ENCODE results near the gene OR10G3.
"Not testable (repeated sequence)": the region's sequence is repeated elsewhere in the genome, so short reads cannot be mapped to it uniquely, and the experiment has no call there.

Gene OR10G3, protein sequence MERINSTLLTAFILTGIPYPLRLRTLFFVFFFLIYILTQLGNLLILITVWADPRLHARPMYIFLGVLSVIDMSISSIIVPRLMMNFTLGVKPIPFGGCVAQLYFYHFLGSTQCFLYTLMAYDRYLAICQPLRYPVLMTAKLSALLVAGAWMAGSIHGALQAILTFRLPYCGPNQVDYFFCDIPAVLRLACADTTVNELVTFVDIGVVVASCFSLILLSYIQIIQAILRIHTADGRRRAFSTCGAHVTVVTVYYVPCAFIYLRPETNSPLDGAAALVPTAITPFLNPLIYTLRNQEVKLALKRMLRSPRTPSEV

DNA sequence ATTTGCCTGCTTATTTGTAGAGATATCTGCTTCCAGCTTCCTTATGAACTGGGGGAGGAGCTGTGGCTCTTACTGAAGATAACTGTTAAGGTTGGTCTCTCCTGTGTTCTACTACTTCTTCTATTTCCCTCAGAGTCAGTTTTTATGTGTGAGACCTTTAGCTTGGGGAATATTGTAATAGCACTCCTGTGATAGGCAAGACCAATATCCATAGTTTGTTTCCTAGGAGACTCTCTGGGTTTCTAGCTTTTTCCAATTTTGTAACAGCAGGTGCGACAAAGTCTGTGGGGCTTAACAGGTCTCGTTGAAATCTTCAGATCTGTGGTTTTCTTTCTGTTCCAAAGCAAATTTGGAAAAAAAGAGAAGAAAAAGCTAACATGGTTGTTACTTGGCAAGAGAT is at the start of gene OR10G3:
OR10G3 (minus strand) TSS at position 101 of the 400 bp plus-strand sequence. CDS start 9,332 bp downstream, outside the sequence.
- DNase-seq, result no peak

DNA sequence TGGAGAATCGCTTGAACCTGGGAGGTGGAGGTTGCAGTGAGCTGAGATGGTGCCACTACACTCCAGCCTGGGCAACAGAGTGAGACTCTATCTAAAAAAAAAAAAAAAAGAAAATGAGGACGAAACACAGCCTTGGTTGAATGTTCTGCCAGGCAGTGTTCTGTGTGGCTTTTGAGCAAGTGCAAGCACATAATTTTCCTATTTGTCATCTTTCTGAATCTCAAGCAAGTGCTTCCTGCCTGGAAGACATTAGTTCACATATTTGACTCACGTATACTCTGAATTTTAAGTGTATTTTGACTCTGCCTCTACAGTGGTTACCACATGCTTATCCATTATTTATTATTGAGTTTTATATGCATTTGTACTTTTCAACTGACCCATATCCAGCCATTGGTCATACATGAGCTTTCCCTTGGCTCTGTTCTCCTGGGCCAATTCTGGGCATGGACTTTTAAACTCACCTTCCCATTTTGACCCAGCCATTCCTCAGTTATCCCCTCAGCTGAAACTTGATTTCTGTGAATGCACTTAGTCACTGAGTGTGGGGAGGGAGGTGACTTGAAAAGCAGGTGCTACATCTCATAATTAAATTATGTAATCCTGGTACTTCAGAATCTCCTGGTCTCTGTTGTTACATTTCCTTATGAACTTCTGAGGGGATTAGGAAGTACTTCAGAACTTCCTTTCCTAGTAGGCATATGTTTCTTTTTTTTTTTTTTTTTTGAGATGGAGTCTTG is 46.8 kb upstream of the OR10G3 start:
- DNase-seq, result no peak

DNA sequence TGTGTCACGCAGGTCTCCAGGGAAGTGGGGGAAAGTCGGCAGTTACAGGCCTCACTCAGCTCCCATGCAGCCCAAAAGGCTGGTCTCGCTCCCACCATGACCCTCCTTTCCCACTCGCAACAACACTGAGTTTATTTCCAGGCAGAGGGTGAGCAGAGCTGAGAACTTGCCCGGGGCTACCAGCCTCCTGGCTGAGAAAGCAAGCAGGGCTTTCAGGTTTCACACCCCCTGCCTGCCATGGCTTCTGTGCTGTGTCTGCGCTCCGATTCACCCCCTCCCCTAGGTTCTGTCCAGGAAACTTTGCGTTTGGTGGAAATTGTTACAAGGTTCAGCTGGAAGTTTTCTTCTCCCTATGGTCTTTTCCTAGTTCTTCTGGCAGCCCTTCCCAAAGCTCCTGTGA is 37.7 kb upstream of the OR10G3 start:
- DNase-seq, result no peak

DNA sequence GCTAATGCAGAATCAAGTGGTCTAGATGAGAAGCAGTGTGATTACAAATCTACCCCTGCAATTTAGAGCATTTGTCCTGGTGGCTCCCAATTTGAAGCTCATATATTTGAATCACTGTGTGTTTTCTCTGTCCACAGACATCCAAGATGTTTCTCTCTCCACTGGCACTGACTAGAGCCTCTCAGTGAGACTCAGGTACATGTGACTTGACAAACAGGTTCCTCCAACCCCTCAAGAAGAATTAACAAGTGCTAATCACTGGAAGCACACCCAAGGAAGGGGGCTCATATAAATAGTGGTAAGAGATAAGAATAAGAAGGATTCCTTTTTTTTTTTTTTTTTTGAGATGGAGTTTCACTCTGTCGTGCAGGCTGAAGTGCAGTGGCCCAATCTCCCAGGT is 34.4 kb upstream of the OR10G3 start:
- no peak for DNase-seq

DNA sequence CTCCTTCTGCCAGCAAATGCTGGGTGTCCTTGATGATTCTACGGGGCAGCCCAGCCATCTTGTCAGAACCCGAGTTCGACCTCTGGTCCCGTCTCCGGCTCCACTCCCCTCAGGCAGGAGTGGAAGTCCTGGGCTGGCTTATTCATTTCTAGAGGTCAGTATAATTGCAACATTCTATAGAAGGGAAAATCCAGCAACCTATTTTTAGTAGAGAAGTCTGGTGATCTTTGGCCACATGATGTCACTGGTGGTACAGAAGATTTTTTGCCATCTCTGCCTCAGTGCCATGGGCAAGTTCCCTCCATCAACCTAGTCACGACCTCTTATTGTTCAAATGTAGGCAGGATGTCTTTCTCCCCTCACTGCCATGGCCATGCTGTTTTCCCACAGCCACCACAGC is 32.4 kb upstream of the OR10G3 start:
- no peak for DNase-seq

DNA sequence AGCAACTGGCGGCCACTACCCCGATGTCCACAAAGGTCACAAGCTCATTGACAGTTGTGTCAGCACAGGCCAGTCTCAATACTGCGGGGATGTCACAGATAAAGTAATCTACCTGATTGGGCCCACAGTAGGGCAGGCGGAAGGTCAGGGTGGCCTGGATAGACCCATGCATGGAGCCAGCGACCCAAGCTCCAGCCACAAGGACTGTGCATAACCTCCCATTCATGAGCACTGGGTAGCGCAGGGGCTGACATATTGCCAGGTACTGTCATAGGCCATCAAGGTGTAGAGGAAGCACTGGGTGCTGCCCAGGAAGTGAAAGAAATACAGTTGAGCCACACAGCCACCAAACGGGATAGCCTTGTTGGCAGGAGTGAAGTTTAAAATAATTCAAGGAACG is 22.3 kb upstream of the OR10G3 start:
- DNase-seq, result not testable (repeated sequence)

DNA sequence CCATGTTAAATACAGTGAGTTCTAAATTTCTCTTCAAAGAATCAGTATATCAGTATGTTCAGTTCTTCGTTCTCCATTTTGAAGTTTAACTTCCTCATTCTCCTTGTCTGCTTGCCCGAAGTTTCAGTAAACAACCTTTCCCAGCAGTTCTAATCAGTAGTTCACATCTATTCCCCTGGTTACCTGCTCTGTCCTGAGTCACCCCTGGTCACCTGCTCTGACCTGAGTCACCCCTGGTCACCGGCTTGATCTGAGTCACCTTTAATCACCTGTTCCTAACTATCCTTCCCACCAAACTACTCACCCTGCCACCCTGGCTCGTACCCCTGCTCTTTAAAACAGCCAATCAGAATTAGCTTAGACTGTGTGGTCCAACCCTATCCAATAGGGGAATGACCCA is 9.4 kb upstream of the OR10G3 start:
- no peak for DNase-seq

DNA sequence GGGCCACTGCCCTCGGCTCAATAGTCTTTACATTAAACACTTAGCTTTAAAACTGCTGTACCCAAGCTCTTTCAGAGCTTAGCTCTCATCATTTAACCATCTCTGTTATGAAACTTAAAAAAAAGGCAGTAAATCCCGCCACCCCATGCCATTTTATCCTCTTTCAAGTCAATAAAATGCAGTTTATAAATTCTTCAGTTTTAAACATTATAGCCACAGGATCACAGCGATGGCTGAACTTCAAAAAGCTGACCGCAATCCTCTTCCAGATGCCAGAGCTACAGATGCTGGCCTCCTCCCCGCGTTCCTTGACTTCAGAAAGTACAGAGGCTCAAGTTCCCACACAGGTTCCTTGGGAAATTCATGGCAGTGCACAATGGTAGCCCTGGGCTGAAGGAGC is 4.2 kb downstream of the OR10G3 start:
- DNase-seq, result no peak

DNA sequence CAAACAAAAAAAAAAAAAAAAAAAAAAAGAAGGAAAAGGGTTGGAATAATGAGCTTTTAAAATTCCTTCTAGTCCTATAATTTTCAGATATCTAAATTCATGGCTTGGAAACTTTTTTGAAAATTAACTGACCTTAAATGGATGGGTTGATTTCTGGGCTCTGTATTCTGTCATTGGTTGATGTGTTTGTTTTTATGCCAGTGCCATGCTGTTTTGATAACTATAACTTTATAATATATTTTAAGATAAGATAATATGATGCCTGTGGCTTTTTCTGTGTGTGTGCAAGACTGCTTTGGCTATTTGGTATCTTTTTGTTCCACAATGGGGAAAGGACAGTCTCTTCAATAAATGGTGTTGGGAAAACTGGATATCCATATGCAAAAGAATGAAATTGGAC is 7.3 kb downstream of the OR10G3 start:
- DNase-seq, result no peak

DNA sequence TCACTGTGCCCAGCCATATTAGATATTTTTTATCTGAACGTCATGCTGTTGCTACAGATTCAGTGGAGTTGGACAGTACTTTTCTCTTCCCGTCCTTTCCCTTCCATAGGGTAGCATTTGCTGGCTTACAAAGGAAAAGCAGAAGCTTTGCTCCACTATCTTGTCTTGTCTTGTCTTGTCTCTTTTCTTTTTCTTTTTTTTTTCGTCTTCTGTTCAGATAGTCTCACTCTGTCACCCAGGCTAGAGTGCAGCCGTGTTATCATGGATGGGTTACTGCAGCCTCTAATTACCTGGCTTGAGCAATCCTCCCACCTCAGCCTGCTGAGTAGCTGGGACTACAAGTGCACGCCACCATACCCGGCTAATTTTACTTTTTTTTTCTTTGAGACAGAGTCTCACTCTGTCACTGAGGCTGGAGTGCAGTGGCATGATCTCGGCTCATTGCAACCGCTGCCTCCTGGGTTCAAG is 21.1 kb downstream of the OR10G3 start:
- DNase-seq, result no peak

DNA sequence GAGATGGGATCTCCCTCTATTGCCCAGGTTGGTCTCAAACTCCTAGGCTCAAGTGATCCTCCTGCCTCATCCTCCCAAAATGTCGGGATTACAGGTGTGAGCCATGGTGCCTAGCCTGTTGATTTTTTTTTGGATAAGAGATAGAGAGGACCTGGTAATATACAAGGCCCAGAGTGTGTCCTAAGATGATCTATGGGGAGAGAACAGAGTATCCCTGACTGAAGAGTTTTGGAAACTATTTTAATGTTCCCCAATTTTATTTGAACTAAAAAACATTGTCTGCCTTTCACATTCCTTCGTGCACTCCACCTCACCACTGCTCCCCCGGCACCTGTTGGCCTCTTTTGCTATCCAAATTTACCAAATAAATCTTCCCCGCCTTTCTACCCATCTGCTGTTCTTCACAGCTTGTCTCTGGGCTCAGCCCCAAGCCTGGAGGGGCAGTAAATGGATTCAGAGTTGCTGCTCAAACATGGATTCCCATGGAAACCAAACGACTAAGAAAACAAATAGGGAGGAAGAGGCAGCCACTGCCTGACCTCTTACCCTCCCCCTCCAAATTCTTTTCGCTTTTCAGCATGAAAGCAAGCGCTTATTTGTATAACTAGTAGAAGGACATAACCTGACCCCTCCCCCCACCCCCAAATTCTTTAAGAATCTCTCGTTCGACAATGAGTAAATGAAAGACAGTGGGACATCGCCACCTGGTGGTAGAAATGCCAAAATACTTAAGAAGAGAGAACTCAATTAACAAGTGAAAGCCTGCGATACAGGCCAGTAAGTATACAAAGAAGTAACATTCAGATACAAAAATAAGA is 22.6 kb downstream of the OR10G3 start:
- peak; percentile 91 for DNase-seq

DNA sequence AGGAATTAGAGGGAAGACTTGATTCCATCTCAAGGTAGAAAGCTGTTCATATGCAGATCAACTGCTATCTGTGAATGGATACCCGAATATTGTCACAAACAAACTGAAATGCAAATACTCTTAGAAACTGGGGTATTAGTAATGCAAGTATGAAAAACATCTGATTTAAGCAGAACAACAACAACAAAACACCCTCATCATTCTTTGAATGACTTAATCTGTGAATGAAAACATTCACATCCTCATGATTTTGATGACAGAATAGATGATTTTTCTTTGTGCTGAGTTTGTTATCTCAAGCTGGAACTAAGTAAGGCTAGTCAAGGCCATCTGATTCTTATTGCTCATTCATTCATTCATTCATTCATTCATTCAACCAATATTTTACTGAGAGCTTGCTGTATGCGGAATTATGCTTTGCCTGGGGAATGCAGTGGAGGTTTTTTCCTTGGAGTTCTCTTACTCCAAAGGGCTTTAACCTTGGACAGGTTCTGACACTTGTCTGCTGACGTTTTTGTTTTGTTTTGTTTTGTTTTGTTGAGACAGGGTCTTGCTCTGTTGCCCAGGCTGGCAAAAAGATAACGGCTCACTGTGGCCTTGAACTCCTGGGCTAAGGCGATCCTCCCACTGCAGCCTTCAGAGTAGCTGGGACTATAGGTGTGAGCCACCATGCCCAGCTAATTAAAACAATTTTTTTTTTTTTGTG is 23.3 kb downstream of the OR10G3 start:
- DNase-seq, result no peak

DNA sequence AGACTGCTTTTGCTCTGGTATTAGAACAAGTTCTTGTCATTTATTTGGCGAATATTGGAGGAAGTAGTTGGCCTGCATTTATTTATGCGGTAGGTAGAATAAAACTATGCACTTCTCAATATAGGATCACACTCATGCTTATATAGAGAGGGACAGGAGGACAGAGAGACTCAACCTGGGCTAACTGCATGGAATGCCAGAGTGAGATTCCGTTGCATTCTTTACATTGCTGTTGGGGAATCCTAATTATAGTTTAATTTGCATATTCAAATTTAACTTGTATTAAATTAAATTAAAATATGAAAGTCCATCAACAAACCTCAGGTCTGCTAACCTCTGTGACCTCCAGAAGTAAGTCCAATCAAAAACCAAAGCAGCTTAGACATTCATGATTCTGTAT is 26.6 kb downstream of the OR10G3 start:
- no peak for DNase-seq

DNA sequence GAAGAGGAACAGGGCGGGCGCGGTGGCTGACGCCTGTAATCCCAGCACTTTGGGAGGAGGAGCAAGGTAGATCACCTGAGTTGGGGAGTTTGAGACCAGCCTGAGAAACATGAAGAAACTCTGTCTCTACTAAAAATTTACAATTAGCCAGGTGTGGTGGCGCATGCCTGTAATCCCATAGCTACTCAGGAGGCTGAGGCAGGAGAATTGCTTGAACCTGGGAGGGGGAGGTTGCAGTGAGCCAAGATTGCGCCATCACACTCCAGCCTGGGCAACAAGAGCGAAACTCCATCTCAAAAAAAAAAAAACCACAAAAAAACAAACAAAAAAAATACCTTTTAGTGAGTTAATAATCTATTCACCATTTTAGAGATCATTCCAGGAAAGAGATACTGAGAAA is 35.3 kb downstream of the OR10G3 start:
- DNase-seq, result not testable (repeated sequence)

DNA sequence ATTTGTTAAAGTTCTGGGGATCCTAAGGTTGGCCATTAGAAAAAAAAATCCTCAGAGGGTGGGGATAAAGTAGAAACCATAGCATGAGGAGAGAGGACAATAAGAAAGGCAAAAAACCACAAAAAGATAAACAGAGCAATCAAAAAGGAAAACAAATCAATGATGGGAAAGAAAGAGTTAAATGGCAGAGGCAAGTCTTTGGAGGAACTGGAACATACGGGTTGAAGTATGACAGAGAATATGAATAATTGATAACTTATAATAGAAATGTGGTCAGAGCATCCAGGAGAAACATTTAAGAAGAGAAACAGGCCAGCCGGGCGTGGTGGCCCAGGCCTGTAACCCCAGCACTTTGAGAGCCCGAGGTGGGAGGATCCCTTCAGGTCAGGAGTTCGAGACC is 35.9 kb downstream of the OR10G3 start:
- no peak for DNase-seq

DNA sequence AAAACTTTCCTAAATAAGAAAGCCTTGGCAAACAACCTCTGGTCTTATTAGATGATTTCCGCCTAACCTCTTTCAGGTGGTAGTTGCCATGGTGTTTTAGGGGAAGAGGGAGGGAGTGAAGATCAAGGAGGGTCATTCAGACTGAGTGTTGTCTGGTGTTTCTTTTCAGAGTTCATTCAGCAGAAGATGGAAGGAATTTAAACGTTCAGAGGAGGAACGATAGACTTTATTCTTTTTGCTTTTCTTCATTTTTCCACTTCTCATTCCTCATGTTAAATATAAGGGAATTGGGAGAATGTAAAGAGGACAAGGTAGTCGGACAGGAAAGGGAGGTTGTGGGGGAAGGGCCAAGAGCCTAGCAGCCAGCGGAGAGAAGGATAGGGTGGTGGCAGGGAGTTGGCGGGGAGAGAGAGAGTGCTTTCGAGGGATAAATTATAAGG is 36.3 kb downstream of the OR10G3 start:
- no peak for DNase-seq

DNA sequence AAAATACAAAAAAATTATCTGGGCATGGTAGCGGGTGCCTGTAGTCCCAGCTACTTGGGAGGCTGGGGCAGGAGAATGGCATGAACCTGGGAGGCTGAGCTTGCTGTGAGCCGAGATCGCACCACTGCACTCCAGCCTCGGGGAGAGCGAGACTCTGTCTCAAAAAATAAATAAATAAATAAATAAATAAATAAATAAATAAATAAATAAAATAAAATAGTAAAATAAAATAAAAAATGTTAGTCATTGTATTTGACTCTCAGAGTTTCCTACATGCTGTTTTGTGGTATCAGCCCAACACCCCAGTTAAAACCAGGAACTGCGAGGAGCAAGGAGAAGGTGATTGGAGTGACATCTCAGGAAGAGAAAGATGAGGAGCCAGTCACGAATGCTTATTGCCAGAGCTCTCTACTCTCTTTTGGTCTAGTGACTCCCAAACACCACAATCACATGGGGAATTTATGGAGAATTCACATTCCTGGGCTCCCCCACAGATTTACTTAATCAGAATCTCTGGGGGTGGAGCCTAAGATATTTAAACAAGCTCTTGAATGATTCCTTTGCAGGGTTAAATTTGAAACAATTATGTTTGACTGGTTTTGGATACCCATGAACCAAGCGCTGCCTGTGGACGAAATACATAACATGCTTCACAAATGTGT is 38.3 kb downstream of the OR10G3 start:
- no peak for DNase-seq

DNA sequence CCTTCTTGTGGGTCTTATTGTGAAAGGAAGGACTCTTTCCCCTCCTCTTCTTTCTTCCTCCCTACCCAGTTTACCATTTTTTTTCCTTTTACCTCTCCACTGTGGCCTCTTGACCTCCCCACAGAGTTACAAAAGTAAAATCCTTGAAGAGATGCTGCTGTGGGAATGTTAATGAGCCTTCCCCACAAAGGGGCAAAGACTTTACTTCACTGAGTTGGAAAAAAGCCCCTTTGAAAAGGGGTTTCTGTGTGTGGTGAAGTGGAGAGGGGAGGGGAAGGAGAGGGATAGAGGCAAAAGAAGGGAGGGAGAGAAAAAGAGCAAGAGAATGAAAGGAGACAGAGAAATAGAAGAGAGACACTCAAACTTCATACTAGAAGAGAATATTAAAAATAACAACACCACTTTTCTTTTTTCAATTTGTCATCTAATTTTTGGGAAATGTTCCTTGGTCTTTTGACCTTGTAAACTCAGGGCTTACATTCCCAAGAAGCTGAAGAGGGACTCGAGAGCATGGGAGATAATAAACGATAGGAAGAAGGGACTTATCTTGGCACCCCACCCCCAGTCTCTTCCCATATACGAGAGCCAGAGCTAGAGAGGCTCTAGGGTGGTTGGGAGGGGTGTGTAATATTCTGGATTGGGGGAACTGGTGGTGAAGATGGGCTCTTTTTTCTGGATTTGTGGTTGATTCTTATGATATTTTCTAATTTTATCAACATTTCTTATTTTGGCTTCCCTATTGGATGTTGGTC is 40.5 kb downstream of the OR10G3 start:
- no peak for DNase-seq

DNA sequence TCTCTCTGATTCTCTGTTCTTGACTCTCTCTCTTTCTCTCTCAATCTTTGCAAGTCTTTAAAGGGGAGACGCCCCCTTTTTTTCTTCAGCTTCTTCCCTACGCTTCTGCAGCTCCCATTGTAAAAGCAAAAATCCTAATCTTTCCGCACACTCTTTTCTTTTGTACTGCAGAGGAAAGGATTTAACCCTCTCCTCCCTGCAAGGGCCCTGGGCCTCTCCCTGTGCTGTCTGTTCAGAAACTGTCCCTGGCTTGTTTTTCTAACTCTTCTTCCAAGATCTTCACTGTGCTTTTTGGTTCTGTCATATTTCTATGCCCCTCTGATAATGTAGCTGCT is 42.8 kb downstream of the OR10G3 start:
- no peak for DNase-seq

DNA sequence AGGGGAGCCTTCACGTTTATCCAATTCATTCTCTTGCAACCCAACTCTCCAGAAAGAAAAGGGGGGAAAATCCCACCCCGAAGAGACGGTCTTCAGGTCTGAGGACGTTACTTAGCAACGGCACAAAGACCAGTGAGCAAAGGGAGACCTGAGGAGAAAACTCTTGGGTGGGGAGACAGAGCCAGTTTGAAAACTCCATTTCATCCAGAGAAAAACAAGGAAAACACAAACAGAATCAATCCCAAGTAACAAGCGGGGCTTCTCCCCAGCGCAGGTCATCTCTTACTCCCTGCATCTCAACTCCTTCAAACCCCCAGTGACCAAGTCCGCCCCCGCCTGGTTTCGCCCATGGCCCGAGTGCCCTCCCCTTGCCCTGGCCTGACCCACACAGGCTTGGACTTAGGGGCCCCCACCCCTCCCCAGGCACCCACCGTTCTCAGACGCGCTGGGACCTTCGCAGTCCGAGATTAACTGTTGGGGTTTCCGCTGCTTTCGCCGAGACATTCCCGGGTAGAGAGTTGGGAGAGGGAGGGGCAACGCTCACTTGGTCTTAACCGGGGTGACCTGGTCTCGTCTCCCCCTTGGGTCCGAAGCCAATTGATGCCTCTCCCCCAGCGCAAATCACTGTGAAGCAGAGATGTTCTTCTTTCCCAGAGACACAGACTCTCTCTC is 43.3 kb downstream of the OR10G3 start:
- DNase-seq, result no peak
